Measurements from ENCODE around the gene SLC12A3. TPM values are rescaled to one million over a fixed set of nuclear protein-coding genes. Genes with fewer than 3 reads are reported as not detected.

Gene SLC12A3
- total and polyA plus RNA-seq, 2 of the 8 experiments (the other 6 are each of a cell fraction or from before 2014, with no cell fraction given), result not detected

DNA sequence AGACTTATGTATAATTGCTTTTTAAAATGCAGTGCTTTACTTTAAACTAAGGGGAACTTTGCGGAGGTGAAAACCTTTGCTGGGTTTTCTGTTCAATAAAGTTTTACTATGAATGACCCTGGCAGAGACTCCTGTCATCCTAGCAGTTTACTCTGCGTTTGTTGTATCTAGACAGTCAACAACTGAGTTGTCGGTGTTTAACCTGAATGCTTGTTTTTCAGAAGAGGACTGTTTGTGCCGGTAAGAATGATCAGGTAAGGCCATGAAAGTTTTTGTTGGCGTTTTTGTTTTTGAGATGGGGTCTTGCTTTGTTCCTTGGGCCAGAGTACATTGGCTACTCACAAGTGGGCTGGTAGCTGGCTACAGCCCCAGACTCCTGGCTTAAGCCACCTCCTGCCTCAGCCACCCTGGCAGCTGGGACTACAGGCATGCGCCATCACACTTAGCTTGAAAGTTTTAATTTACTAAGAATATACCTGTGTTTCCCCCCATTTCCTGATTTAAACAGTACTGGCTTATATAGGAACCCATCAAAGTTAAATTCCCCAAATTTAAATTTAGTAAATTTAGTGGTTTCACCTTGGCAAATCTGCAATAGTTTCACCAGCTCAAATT is 78.9 kb downstream of the SLC12A3 start:
- Histone ChIP-seq H3K79me1 (ENCODE audit: low read depth, low read length) (no peaks in the 10 kb centered on the region), H2AK5ac (ENCODE audit: low read depth, low read length) (no peak overlapping the region), H3K9me3 (ENCODE audit: insufficient read depth in 2 of 2, low read depth in 1 of 2, low read length in 1 of 2) (no peaks in the 10 kb centered on the region), H2BK15ac (ENCODE audit: low read length) (no peak overlapping the region), H4K91ac (replicated peaks; ENCODE audit: insufficient read length, low read length) (no peak overlapping the region), H4K8ac (ENCODE audit: extremely low read depth, insufficient read depth, low read length) (no peak overlapping the region), H2BK5ac (ENCODE audit: low read depth, low read length) (no peak overlapping the region), H3K14ac (ENCODE audit: insufficient read length) (no peak overlapping the region), H3K18ac (ENCODE audit: extremely low read depth, low read length) (no peak overlapping the region), H3K23me2 (ENCODE audit: low read depth, low read length) (no peaks in the 10 kb centered on the region), H3K79me2 (ENCODE audit: control insufficient read depth in 1 of 2, insufficient read depth in 2 of 2, low read length in 2 of 2) (no peaks in the 10 kb centered on the region), H3K4me3 (ENCODE audit: extremely low read depth in 1 of 4, insufficient read depth in 2 of 4, low read depth in 3 of 4, low read length in 4 of 4) (no peak overlapping the region), H3K23ac (ENCODE audit: insufficient read length) (no peak overlapping the region), H4K5ac (ENCODE audit: insufficient read length, low read depth, low read length) (no peak overlapping the region), H3K36me3 (ENCODE audit: control insufficient read depth in 2 of 4, insufficient read depth in 4 of 4, low read length in 3 of 4) (peaks cover 13 to 56% (median 44%) of the 10 kb centered on the region in 4 experiments), H3K56ac (replicated peaks; ENCODE audit: insufficient read length, low read depth, low read length) (no peak overlapping the region), H3K4me1 (replicated peaks in 1 of 4; ENCODE audit: control insufficient read depth in 3 of 4, insufficient read depth in 4 of 4, low read length in 3 of 4) (no peaks in the 10 kb centered on the region), H2BK20ac (ENCODE audit: low read length) (no peak overlapping the region), H3K27me3 (replicated peaks in 1 of 4; ENCODE audit: control insufficient read depth in 3 of 4, extremely low read depth in 1 of 4, insufficient read depth in 3 of 4, low read length in 3 of 4) (no peaks in the 10 kb centered on the region), H3K9ac (replicated peaks in 1 of 4; ENCODE audit: extremely low read depth in 1 of 4, low read depth in 3 of 4, low read length in 3 of 4) (no peak overlapping the region), H3K4ac (replicated peaks; ENCODE audit: insufficient read length, low read depth, low read length) (no peak overlapping the region), H3K27ac (ENCODE audit: low read depth, low read length) (no peak overlapping the region), H3K4me2 (ENCODE audit: insufficient read depth in 1 of 2, low read depth in 2 of 2, low read length in 2 of 2) (no peak overlapping the region), H4K20me1 (replicated peaks in 1 of 2; ENCODE audit: control insufficient read depth in 1 of 2, insufficient read depth in 2 of 2, low read length in 2 of 2) (peaks cover 2 to 3% of the 10 kb centered on the region in 2 experiments), H2BK120ac (replicated peaks; ENCODE audit: low read depth, low read length) (no peak overlapping the region), H2BK12ac (ENCODE audit: low read depth, low read length) (no peak overlapping the region), H2AFZ (ENCODE audit: low read length) (no peak overlapping the region)
- no peak for DNase-seq (ENCODE audit: low read depth in 1 of 2, low spot score in 2 of 2)
- POLR2A ChIA-PET (ENCODE audit: partially characterized antibody), result interaction anchor here (1.1 to 8.0 kb wide), 5 partner anchors 9 to 52 kb away, joined by 3 to 125 read pairs (median 4); partner anchors contain the start of gene HERPUD1
- CTCF ChIA-PET (ENCODE audit: partially characterized antibody), result interaction anchor here (0.6 to 1.2 kb wide), 4 partner anchors 9 to 97 kb away, joined by 3 to 5 read pairs (median 3); no protein-coding TSS in a partner anchor
- WGBS, 2 experiments (ENCODE audit: extremely low coverage in 1 of 2, insufficient coverage in 1 of 2, insufficient read length in 1 of 2, insufficient replicate concordance in 2 of 2, low coverage in 1 of 2, low lambda C conversion rate in 2 of 2, missing lambda C conversion rate in 1 of 2), result 83% methylated on average over 6 of the region's 6 CpGs; no CpG with 5 or more reads in 1 of the 2 experiments
- no peak for FAIRE-seq
- TF ChIP-seq RXRA (IDR thresholded peaks at IDR 0.05; ENCODE audit: insufficient read depth, low read depth, low read length) (no peak), JUN (IDR thresholded peaks at IDR 0.05; ENCODE audit: low read depth, low read length) (no peak), HDAC2 (IDR thresholded peaks at IDR 0.05; ENCODE audit: borderline replicate concordance in 1 of 2, low read depth in 2 of 2, low read length in 2 of 2) (no peak), ZNF274 (IDR thresholded peaks at IDR 0.05; ENCODE audit: borderline replicate concordance, extremely low read depth, low read length) (no peak)

Measured in H1 (cell line).